Mesendoderm (in vitro differentiated cells): Measurements from ENCODE around the gene OR6Q1.

Source experiments
- DNase-seq: peaks from one replicate; pipeline ENCODE4 v3.0.0; 2013
- H2AK5ac ChIP-seq: 2 replicates; pipeline ENCODE4 v1.6.1; 2013; ENCODE audit warnings: low read length, inconsistent platforms
- H2BK120ac ChIP-seq: 2 replicates; pipeline ENCODE4 v1.6.1; 2013; ENCODE audit warnings: low read depth, mild to moderate bottlenecking, low read length, moderate library complexity, mixed read lengths
- H2BK15ac ChIP-seq: replicated peaks from 2 replicates; pipeline ENCODE4 v1.6.1; 2013; ENCODE audit warnings: low read depth, mild to moderate bottlenecking, moderate library complexity
- H2BK5ac ChIP-seq: 2 replicates; pipeline ENCODE4 v1.6.1; 2013; ENCODE audit warnings: low read length, inconsistent platforms
- H3K18ac ChIP-seq: 2 replicates; pipeline ENCODE4 v1.6.1; 2013; ENCODE audit warnings: mild to moderate bottlenecking, low read length, mixed read lengths
- H3K23ac ChIP-seq: one replicate; pipeline ENCODE4 v1.6.1; 2013; ENCODE audit warnings: low read length
- H3K27ac ChIP-seq: 2 replicates; pipeline ENCODE4 v1.5.1; 2013; ENCODE audit warnings: low read depth, mild to moderate bottlenecking, inconsistent platforms, low read length, moderate library complexity
- H3K27me3 ChIP-seq: 2 replicates; pipeline ENCODE4 v1.6.1; 2013; ENCODE audit warnings: low read length, control low read depth, mild to moderate bottlenecking, inconsistent platforms; ENCODE audit not compliant: insufficient read depth, poor library complexity
- H3K36me3 ChIP-seq: 2 replicates; pipeline ENCODE4 v1.6.1; 2013; ENCODE audit warnings: low read length, inconsistent platforms; ENCODE audit not compliant: control insufficient read depth, insufficient read depth
- H3K4ac ChIP-seq: one replicate; pipeline ENCODE4 v1.6.1; 2013; ENCODE audit warnings: low read depth, mild to moderate bottlenecking, low read length, moderate library complexity
- H3K4me1 ChIP-seq: 2 replicates; pipeline ENCODE4 v1.6.1; 2013; ENCODE audit warnings: low read depth, low read length, inconsistent platforms; ENCODE audit not compliant: control insufficient read depth
- H3K4me2 ChIP-seq: 2 replicates; pipeline ENCODE4 v1.6.1; 2013; ENCODE audit warnings: low read length
- H3K4me3 ChIP-seq: 2 replicates; pipeline ENCODE4 v1.5.1; 2013; ENCODE audit warnings: mild to moderate bottlenecking, low read length
- H3K56ac ChIP-seq: one replicate; pipeline ENCODE4 v1.6.1; 2013; ENCODE audit warnings: low read length
- H3K79me1 ChIP-seq: 2 replicates; pipeline ENCODE4 v1.6.1; 2013; ENCODE audit warnings: low read length, inconsistent platforms
- H3K79me2 ChIP-seq: 2 replicates; pipeline ENCODE4 v1.6.1; 2013; ENCODE audit warnings: mild to moderate bottlenecking, low read length; ENCODE audit not compliant: control insufficient read depth, insufficient read depth
- H3K9ac ChIP-seq: 2 replicates; pipeline ENCODE4 v1.6.1; 2013; ENCODE audit warnings: low read length, inconsistent platforms
- H4K5ac ChIP-seq: one replicate; pipeline ENCODE4 v1.6.1; 2013; ENCODE audit warnings: low read length
- H4K8ac ChIP-seq: one replicate; pipeline ENCODE4 v1.6.1; 2013; ENCODE audit warnings: low read depth, mild to moderate bottlenecking, control low read depth, low read length, moderate library complexity
- WGBS: extraction: QIAGEN DNeasy Blood & Tissue Kit; methylation state at CpG from one replicate; pipeline ENCODE4 v1.1.7; 2013; ENCODE audit warnings: low lambda C conversion rate, missing lambda C conversion rate; ENCODE audit not compliant: insufficient coverage; ENCODE audit errors: extremely low coverage; 5-methylcytosine and 5-hydroxymethylcytosine counted together

The OR6Q1 gene

GRCh38 chr11:58043379-58043778 is 12.6 kb downstream of the OR6Q1 start:
- H2AK5ac ChIP-seq = no peak overlapping the region
- H3K18ac ChIP-seq = no peak overlapping the region
- no peak overlapping the region for H3K23ac ChIP-seq
- no peaks in the 10 kb centered on the region for H3K4me1 ChIP-seq
- no peak overlapping the region for H3K56ac ChIP-seq
- DNase-seq = no peak
- no peak overlapping the region for H3K4me3 ChIP-seq
- no peaks in the 10 kb centered on the region for H3K27me3 ChIP-seq
- H4K5ac ChIP-seq = no peak overlapping the region
- H2BK120ac ChIP-seq = no peak overlapping the region
- no peaks in the 10 kb centered on the region for H3K79me2 ChIP-seq
- no peak overlapping the region for H4K8ac ChIP-seq
- no peak overlapping the region for H3K27ac ChIP-seq
- no CpG with 5 or more reads among the region's 2 CpGs for WGBS
- no peak overlapping the region for H2BK5ac ChIP-seq
- no peaks in the 10 kb centered on the region for H3K79me1 ChIP-seq
- H2BK15ac ChIP-seq = no peak overlapping the region
- H3K9ac ChIP-seq = no peak overlapping the region
- H3K36me3 ChIP-seq = no peaks in the 10 kb centered on the region
- no peak overlapping the region for H3K4me2 ChIP-seq
- H3K4ac ChIP-seq = no peak overlapping the region

- no CpG with 5 or more reads among the region's 3 CpGs for WGBS
- Histone ChIP-seq H3K9ac (no peak overlapping the region), H3K4me3 (no peak overlapping the region), H2AK5ac (no peak overlapping the region), H4K5ac (no peak overlapping the region), H3K27ac (no peak overlapping the region), H2BK5ac (no peak overlapping the region), H3K79me2 (no peaks in the 10 kb centered on the region), H3K27me3 (no peaks in the 10 kb centered on the region), H3K56ac (no peak overlapping the region), H3K36me3 (no peaks in the 10 kb centered on the region), H3K79me1 (no peaks in the 10 kb centered on the region), H3K4ac (no peak overlapping the region), H3K23ac (no peak overlapping the region), H2BK120ac (no peak overlapping the region), H2BK15ac (no peak overlapping the region), H4K8ac (no peak overlapping the region), H3K4me2 (no peak overlapping the region), H3K18ac (no peak overlapping the region), H3K4me1 (no peaks in the 10 kb centered on the region)
- no peak for DNase-seq
These were observed 15.5 kb downstream of the OR6Q1 start for GRCh38 chr11:58046231-58046630.

- no CpG with 5 or more reads among the region's 3 CpGs for WGBS
- Histone ChIP-seq H3K23ac (no peak overlapping the region), H3K79me1 (no peaks in the 10 kb centered on the region), H3K4me1 (no peaks in the 10 kb centered on the region), H3K4ac (no peak overlapping the region), H3K56ac (no peak overlapping the region), H3K27me3 (no peaks in the 10 kb centered on the region), H3K9ac (no peak overlapping the region), H2BK120ac (no peak overlapping the region), H3K4me3 (no peak overlapping the region), H3K36me3 (no peaks in the 10 kb centered on the region), H2BK15ac (no peak overlapping the region), H4K8ac (no peak overlapping the region), H3K18ac (no peak overlapping the region), H4K5ac (no peak overlapping the region), H2BK5ac (no peak overlapping the region), H2AK5ac (no peak overlapping the region), H3K4me2 (no peak overlapping the region), H3K79me2 (no peaks in the 10 kb centered on the region), H3K27ac (no peak overlapping the region)
- DNase-seq = no peak
These were observed 17.1 kb downstream of the OR6Q1 start for GRCh38 chr11:58047818-58048217.

GRCh38 chr11:58055806-58056401 is 25.2 kb downstream of the OR6Q1 start:
- WGBS = no CpG with 5 or more reads among the region's 1 CpG

GRCh38 chr11:58057481-58057880 is 26.7 kb downstream of the OR6Q1 start:
- DNase-seq = no peak
- no peak overlapping the region for H4K5ac ChIP-seq
- peaks cover 6% of the 10 kb centered on the region for H3K4me1 ChIP-seq
- no peak overlapping the region for H3K4ac ChIP-seq
- WGBS = no CpG with 5 or more reads among the region's 3 CpGs
- H3K27ac ChIP-seq = no peak overlapping the region
- no peak overlapping the region for H2BK120ac ChIP-seq
- H4K8ac ChIP-seq = no peak overlapping the region
- no peaks in the 10 kb centered on the region for H3K27me3 ChIP-seq
- H3K56ac ChIP-seq = no peak overlapping the region
- H3K36me3 ChIP-seq = no peaks in the 10 kb centered on the region
- no peak overlapping the region for H3K4me3 ChIP-seq
- H2AK5ac ChIP-seq = no peak overlapping the region
- H3K79me1 ChIP-seq = no peaks in the 10 kb centered on the region
- H3K18ac ChIP-seq = no peak overlapping the region
- H2BK5ac ChIP-seq = no peak overlapping the region
- no peaks in the 10 kb centered on the region for H3K79me2 ChIP-seq
- H3K4me2 ChIP-seq = no peak overlapping the region
- no peak overlapping the region for H3K9ac ChIP-seq
- no peak overlapping the region for H3K23ac ChIP-seq
- H2BK15ac ChIP-seq = no peak overlapping the region

More at GRCh38 chr11:58055806-58056401, 25.2 kb downstream of the OR6Q1 start:
- Histone ChIP-seq H3K79me2 (no peaks in the 10 kb centered on the region), H2AK5ac (no peak overlapping the region), H3K36me3 (no peaks in the 10 kb centered on the region), H2BK5ac (no peak overlapping the region), H2BK15ac (no peak overlapping the region), H2BK120ac (no peak overlapping the region), H3K4me1 (peaks cover 3% of the 10 kb centered on the region), H4K5ac (no peak overlapping the region), H4K8ac (no peak overlapping the region), H3K79me1 (no peaks in the 10 kb centered on the region), H3K56ac (no peak overlapping the region), H3K23ac (no peak overlapping the region), H3K18ac (no peak overlapping the region), H3K27ac (no peak overlapping the region), H3K4ac (no peak overlapping the region), H3K4me3 (no peak overlapping the region), H3K9ac (no peak overlapping the region), H3K27me3 (no peaks in the 10 kb centered on the region), H3K4me2 (no peak overlapping the region)
- no peak for DNase-seq
